GM21619 (cell line): ENCODE results near the gene PPP1CC.
"Not testable (repeated sequence)": the region's sequence is repeated elsewhere in the genome, so short reads cannot be mapped to it uniquely, and the experiment has no call there.

Experiments used
- ATAC-seq: cut with Tn5 transposase; IDR thresholded peaks from one replicate; pipeline ENCODE4 v1.9.1; 2021; ENCODE audit not compliant: unreplicated experiment

Gene PPP1CC

GRCh38 chr12:110742718-110743570, at the start of gene PPP1CC:
PPP1CC (minus strand) TSS chr12:110742891; CDS start chr12:110742707, 184 bp downstream.
- ATAC-seq = peak; percentile 65

GRCh38 chr12:110791589-110791988, 48.9 kb upstream of the PPP1CC start:
- no peak for ATAC-seq

GRCh38 chr12:110790301-110790700, 47.6 kb upstream of the PPP1CC start:
- ATAC-seq = no peak

DNA sequence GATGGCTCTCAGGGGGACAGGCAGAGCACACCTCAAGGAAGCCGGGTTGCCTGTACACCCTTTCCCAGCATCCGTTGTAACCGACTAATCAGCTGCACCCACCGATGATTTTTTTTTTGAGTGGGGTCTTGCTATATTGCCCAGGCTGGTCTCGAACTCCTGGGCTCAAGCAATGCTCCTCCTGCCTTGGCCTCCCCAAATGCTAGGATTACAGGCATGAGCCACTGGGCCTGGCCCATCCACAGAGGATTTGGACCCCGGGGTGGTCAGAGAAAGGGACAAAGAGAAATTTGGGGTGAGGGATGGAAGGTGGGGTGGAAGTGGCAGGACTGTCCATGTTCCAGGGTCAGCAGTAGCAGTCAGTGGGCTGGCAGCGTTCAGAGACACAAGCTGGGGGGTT, 43.3 kb upstream of the PPP1CC start:
- no peak for ATAC-seq

DNA sequence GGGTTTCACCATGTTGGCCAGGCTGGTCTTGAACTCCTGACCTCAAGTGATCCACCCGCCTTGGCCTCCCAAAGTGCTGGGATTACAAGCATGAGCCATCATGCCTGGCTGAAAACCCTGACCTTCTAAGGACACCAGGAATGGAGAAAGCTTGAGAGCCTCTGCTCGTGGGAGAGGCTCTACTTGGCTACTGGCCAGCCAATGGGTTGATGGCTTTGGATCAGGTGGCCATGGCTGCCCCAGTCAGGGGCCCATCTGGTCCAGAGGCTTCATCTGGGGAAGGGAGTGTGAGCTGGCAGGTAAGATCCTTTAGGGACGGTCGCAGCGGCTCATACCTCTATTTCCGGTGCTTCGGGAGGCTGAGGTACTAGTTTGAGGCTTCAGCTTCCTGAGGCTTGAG, 42.5 kb upstream of the PPP1CC start:
- ATAC-seq = no peak

DNA sequence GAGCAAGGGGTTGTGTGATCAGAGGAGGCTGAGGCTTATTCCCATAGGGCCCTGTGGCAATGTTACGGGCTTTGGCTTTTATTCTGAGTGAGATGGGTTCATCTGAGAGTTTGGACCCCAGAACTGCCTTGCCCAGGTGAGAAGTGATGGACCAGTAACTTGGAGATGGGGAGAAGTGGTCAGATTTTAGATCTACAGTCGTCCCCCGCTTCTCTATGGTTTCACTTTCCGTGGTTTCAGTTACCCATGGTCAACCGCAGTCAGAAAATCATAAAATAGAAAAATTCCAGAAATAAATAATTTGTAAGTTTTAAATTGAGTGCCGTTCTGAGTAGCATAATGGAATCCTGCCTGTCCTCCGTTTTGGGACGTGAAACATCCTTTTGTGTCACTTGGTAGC, 40.2 kb upstream of the PPP1CC start:
- ATAC-seq = no peak

GRCh38 chr12:110782094-110782493, 39.4 kb upstream of the PPP1CC start:
- no peak for ATAC-seq

DNA sequence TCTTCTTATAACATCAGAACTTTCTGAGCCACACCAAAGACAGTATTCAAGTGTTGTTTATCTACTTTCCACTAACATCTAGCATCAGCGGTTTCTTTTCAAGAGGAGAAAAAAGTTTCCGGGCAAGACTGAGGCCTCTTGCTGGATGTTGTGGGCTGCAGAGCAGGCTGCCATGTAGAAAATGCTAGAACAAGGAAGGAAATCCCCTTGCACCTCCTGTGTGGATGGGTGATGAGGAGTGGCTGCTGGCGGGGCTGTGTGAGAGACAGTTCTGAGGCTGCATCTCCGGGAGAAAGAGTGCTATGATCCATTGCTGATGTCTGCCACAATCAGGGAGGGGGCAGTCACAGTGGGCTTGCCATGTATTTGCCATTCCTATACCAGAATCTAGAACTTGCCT, 37.8 kb upstream of the PPP1CC start:
- no peak for ATAC-seq

- no peak for ATAC-seq
Observed at GRCh38 chr12:110778833-110779577, 36.3 kb upstream of the PPP1CC start.

- peak; percentile 95 for ATAC-seq
Observed at GRCh38 chr12:110776410-110776809, 33.7 kb upstream of the PPP1CC start.

GRCh38 chr12:110775997-110776396, 33.3 kb upstream of the PPP1CC start:
- no peak for ATAC-seq

DNA sequence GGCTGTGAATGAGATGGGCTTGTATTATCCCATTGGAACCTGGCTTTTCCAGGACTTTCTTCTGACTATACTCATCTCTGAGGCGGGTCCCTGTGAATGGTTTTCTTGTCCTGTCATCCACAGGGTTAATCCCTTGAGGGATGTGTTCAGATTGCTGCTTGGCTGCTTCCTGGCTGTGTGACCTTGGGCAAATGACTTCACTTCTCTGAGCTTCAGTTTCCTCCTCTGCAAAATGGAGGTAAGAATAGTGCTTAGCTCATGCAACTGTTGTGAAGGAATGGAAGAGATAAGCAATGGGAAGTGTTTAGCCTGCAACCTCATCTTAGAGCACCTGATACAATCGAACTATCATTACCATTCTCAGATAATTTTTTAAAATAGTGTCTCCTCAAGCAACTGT, 32.1 kb upstream of the PPP1CC start:
- no peak for ATAC-seq

DNA sequence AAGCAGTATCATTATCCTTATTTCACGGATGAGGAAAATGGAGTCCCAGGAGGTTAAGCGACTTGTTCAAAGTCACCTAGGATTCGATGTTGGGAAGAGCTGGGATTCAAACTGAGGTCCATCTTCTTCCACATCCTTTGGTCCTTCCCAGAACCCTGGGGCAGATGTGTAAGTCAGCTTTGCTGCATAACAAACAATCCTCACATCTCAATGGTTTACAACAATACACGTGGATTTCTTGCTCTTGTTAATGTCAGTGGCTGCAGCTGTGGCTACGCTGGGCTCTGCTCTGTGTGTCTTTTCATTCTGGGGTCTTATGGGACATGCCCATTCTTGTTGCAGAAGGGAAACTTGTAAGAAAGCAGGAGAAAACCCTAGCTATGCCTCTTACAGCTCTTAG, 26.3 kb upstream of the PPP1CC start:
- ATAC-seq = no peak

GRCh38 chr12:110767863-110768262, 25.2 kb upstream of the PPP1CC start:
- ATAC-seq = no peak

DNA sequence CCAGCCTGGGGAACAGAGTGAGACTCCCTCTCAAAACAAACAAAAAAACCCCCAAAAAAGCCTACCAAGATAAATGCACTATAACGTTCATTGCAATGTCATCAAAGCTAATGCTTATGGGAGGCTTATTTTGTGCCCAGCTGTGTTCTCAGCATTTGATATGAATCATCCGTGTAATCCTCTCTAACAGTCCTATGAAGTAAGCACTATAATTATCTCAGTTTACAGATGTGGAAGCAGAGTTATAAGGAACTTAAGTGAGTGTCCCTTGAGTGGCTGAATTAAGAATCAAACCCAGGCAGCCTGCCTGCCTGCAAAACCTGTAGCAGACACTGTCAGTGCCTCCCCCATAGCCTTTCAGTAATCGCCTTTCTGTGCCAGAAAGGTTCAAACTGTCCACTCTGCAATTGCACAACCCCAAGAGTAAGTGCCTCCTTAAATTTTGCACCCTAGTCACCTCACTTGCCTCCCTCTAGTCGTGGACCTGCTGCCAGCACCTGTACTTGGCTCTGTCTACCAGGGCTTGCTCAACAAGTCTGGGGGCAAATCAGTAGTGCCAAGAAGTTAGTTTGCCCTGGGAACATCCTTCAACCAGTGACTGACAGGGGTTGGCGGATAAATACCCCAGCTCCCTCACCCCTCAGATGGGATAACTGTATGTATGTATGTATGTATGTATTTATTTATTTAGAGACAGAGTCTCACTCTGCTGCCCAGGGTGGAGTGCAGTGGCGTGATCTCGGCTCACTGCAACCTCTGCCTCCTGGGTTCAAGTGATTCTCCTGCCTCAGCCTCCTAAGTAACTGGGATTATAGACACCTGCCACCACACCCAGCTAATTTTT, 23.8 kb upstream of the PPP1CC start:
- ATAC-seq = no peak

DNA sequence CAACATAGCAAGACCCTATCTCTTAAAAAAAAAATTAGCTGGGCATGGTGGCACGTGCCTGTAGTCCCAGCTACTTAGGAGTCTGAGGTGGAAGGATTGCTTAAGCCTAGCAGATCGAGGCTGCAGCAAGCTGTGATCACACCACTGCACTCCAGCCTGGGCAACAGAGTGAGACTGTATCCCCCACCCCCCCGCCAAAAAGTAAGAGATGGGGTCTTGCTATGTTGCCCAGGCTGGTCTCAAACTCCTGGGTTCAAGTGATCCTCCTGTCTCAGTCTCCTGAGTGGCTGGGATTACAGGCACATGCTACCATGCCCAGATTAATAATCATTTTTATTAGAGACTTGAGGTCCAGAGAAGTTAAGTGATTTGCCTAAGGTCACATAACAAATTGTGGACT, 22.9 kb upstream of the PPP1CC start:
- ATAC-seq = not testable (repeated sequence)

DNA sequence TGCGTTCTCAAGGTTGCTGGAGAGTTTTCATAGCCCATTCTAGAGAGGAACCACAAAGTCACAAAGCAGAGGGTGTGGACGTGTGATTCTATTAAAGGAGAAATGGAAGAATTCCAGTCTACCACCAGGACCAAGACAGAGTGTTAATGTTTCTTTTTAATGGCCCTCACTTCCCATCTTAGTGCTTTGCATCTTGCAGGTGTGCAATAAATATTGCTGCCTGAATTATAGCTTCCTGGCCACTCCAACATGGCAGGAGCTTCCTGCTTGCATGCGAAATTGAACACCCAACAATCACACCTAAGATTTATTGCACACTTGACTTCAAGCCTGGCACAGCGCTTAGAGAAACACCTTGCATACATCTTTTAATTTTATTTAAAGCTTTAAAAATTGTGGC, 22.4 kb upstream of the PPP1CC start:
- ATAC-seq = no peak

GRCh38 chr12:110763583-110763982, 20.9 kb upstream of the PPP1CC start:
- ATAC-seq = no peak

- ATAC-seq = no peak
Observed at GRCh38 chr12:110762891-110763290, 20.2 kb upstream of the PPP1CC start.

DNA sequence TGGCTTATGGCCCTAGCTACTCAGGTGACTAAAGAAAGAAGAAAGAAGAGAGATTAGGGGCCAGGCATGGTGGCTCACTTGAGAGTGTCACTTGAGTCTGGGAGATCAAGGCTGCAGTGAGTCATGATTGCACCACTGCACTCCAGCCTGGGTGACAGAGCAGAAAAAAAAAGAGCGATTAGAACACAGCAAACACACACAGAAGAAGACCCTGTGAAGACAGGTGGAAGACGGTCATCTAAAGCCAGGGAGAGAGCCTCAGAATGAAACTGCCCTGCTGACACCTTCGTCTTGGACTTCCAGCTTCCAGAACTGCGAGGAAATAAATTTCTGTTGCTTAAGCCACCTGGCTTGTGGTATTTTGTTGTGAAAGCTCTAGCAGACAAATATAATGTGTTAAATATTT, 17.5 kb upstream of the PPP1CC start:
- ATAC-seq = no peak

DNA sequence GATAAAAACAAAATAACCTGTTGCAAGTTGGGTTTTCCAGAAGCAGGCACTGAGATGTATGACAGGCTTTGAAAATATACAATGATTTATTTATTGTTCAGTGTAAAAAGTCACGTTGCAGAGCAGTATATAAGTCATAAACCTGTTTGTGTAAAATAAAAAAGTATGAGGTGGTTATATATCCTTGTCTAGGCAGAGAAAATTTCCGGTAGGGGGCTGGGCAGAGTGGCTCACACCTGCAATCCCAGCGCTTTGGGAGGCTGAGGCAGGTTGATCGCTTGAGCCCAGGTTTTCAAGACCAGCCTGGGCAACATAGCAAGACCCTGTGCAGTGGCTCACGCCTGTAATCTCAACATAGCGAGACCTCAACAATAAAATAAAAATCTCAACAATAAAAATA, 16.2 kb upstream of the PPP1CC start:
- no peak for ATAC-seq
